ENCODE measurements around the gene TGFB1. TPM values are rescaled to one million over a fixed set of nuclear protein-coding genes. Genes with fewer than 3 reads are reported as not detected.

TGFB1 gene
- total RNA-seq, 1 experiment from 2014 or later, result 10.4 TPM

GRCh38 chr19:41297628-41298347 lies 55.9 kb downstream of the TGFB1 start:
- Mint-ChIP-seq H3K27ac (peak overlapping the region; percentile 78), H3K36me3 (peaks cover 94% of the 10 kb centered on the region), H3K4me1 (no peaks in the 10 kb centered on the region), H3K9me3 (no peaks in the 10 kb centered on the region), H3K27me3 (ENCODE audit: low read depth) (no peaks in the 10 kb centered on the region), H3K4me3 (no peak overlapping the region)
- ChIA-PET CTCF (interaction anchor here (0.6 to 1.9 kb wide), 2 partner anchors 11 to 83 kb away, joined by 3 to 7 read pairs; no protein-coding TSS in a partner anchor), POLR2A (interaction anchor here (0.5 kb wide), 1 partner anchor 94 kb away, joined by 6 read pairs; no protein-coding TSS in a partner anchor)
- TF ChIP-seq USF1 (CRISPR knock-in tag; IDR thresholded peaks at IDR 0.05) (no peak), ETV6 (CRISPR knock-in tag; IDR thresholded peaks at IDR 0.05) (no peak), ATF6 (CRISPR knock-in tag; IDR thresholded peaks at IDR 0.05) (no peak), ESRRA (CRISPR knock-in tag; IDR thresholded peaks at IDR 0.05; ENCODE audit: borderline replicate concordance) (no peak), AFF4 (CRISPR knock-in tag; IDR thresholded peaks at IDR 0.05; ENCODE audit: borderline replicate concordance) (no peak), CDX4 (CRISPR knock-in tag; IDR thresholded peaks at IDR 0.05; ENCODE audit: borderline replicate concordance) (no peak), TP53 (CRISPR knock-in tag; IDR thresholded peaks at IDR 0.05) (no peak), NR3C1 (CRISPR knock-in tag; conservative IDR thresholded peaks at IDR 0.05; ENCODE audit: low read depth) (no peak), PRRX2 (CRISPR knock-in tag; IDR thresholded peaks at IDR 0.05) (no peak), GABPB1 (CRISPR knock-in tag; IDR thresholded peaks at IDR 0.05) (no peak), PRDM15 (CRISPR knock-in tag; IDR thresholded peaks at IDR 0.05) (no peak), FOXJ3 (CRISPR knock-in tag; IDR thresholded peaks at IDR 0.05; ENCODE audit: borderline replicate concordance) (no peak), ZNF425 (CRISPR knock-in tag; conservative IDR thresholded peaks at IDR 0.05) (no peak), ZNF317 (CRISPR knock-in tag; IDR thresholded peaks at IDR 0.05; ENCODE audit: borderline replicate concordance, low read depth) (no peak), EMX1 (CRISPR knock-in tag; IDR thresholded peaks at IDR 0.05) (no peak), MYBL2 (CRISPR knock-in tag; IDR thresholded peaks at IDR 0.05) (no peak)
- DNase-seq (ENCODE audit: low spot score) (no peak), ATAC-seq (no peak; the same call in 1 of the 2 replicates)
